RWPE2 (cell line): Measurements from ENCODE around the gene KIAA1217.

Experiments used
- ATAC-seq: fragments of 200-7000 bp; cut with Tn5 transposase; 3 replicates; pipeline ENCODE4 v1.9.1; 2021; ENCODE audit warnings: low read depth
- DNase-seq: peaks from one replicate; pipeline ENCODE4 v3.0.0-alpha.2; 2020; ENCODE audit warnings: low spot score
- H3K27ac ChIP-seq: fragments of 450-650 bp; 2 replicates; pipeline ENCODE4 v1.5.1; 2017; ENCODE audit warnings: mild to moderate bottlenecking; ENCODE audit not compliant: poor library complexity, severe bottlenecking
- H3K27me3 ChIP-seq: fragments of 250-450 bp; sonication (Bioruptor Pico); 2 replicates; pipeline ENCODE4 v1.5.1; 2021; ENCODE audit warnings: mild to moderate bottlenecking, moderate library complexity; ENCODE audit not compliant: insufficient read depth, poor library complexity, severe bottlenecking
- H3K36me3 ChIP-seq: fragments of 250-450 bp; sonication (Bioruptor Pico); 2 replicates; pipeline ENCODE4 v1.5.1; 2020; ENCODE audit warnings: low read depth, mild to moderate bottlenecking, moderate library complexity
- H3K4me1 ChIP-seq: fragments of 250-450 bp; sonication (Bioruptor Pico); 2 replicates; pipeline ENCODE4 v1.5.1; 2021; ENCODE audit warnings: mild to moderate bottlenecking, moderate library complexity; ENCODE audit not compliant: insufficient read depth, poor library complexity, severe bottlenecking
- H3K4me3 ChIP-seq: fragments of 250-450 bp; sonication (Bioruptor Pico); 2 replicates; pipeline ENCODE4 v1.5.1; 2021; ENCODE audit warnings: mild to moderate bottlenecking, moderate library complexity; ENCODE audit not compliant: severe bottlenecking
- H3K9me3 ChIP-seq: fragments of 250-450 bp; sonication (Bioruptor Pico); 2 replicates; pipeline ENCODE4 v1.5.1; 2021; ENCODE audit warnings: mild to moderate bottlenecking, moderate library complexity; ENCODE audit not compliant: severe bottlenecking
- TF ChIP-seq, protein P1 (sequence below): fragments of 450-650 bp; IDR thresholded peaks from one replicate; pipeline ENCODE4 v1.5.1; 2017; ENCODE audit warnings: mild to moderate bottlenecking, moderate library complexity; ENCODE audit not compliant: poor library complexity, severe bottlenecking

The KIAA1217 gene

DNA sequence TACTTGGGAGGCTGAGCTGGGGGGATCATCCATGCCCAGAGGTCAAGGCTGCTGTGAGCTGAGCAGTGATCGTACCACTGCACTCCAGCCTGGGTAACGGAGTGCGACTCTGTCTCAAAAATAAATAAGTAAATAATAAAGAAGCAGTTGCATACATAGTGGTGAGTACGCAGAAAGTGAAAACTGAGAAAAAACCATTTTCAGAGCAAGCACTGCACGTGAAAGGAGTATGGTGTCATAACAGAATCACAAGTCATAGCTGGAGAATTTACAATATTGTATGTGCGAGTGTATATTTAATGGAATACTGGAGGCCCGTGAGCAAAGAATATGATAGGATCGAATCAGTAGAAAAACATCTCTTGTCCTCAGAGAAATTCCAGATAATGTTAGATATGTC lies 22.3 kb downstream of the KIAA1217 start:
- no peaks in the 10 kb centered on the region for H3K36me3 ChIP-seq
- H3K27me3 ChIP-seq: no peaks in the 10 kb centered on the region
- no peaks in the 10 kb centered on the region for H3K9me3 ChIP-seq
- ATAC-seq (no peak), DNase-seq (no peak)
- no peak overlapping the region for H3K4me3 ChIP-seq
- no peak overlapping the region for H3K27ac ChIP-seq
- TF ChIP-seq, protein P1, sequence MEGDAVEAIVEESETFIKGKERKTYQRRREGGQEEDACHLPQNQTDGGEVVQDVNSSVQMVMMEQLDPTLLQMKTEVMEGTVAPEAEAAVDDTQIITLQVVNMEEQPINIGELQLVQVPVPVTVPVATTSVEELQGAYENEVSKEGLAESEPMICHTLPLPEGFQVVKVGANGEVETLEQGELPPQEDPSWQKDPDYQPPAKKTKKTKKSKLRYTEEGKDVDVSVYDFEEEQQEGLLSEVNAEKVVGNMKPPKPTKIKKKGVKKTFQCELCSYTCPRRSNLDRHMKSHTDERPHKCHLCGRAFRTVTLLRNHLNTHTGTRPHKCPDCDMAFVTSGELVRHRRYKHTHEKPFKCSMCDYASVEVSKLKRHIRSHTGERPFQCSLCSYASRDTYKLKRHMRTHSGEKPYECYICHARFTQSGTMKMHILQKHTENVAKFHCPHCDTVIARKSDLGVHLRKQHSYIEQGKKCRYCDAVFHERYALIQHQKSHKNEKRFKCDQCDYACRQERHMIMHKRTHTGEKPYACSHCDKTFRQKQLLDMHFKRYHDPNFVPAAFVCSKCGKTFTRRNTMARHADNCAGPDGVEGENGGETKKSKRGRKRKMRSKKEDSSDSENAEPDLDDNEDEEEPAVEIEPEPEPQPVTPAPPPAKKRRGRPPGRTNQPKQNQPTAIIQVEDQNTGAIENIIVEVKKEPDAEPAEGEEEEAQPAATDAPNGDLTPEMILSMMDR: no peak
- no peaks in the 10 kb centered on the region for H3K4me1 ChIP-seq

DNA sequence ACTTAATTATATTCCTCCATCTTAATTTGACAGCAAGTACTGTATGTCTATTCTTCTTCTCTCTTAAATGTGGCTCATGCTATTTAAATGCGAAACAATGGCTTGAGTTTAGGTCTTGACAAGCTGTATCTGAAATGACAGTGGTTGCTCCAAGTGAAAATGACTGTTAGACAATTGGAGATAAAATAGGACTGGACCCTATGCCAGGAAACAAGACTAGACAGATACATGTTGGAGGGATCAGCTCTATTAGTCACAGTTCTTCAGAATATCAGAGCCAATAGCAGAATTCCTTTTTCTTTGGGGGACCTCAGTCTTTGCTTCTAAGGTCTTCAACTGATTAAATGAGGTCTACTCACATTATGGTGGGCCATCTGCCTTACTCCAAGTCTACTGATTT lies 25.8 kb downstream of the KIAA1217 start:
- TF ChIP-seq, protein P1: no peak
- Histone ChIP-seq H3K4me3 (no peak overlapping the region), H3K27ac (no peak overlapping the region), H3K4me1 (peaks cover 9% of the 10 kb centered on the region), H3K9me3 (no peaks in the 10 kb centered on the region), H3K27me3 (no peaks in the 10 kb centered on the region), H3K36me3 (no peaks in the 10 kb centered on the region)
- DNase-seq: no peak
- no peak for ATAC-seq

DNA sequence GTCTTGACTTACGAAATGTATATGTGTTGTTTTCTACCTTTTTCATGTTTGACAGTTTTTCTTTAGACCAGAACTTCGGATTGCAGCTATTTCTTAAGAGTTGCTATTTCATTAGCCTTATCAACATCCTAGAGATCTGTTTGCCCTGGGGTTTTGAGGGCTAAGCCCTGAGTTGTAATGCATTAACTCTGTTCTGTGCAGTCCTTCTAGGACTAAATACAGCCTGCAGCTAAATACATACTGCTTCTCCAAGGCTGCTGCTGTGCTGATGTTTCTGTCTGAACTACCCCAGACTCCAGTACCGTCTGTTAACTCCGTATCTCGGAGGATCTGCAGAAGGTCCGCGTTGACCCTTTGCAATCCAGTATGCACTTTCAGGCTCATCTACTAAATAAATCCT lies 26.5 kb downstream of the KIAA1217 start:
- TF ChIP-seq, protein P1: no peak
- H3K27ac ChIP-seq: no peak overlapping the region
- no peaks in the 10 kb centered on the region for H3K36me3 ChIP-seq
- H3K4me1 ChIP-seq: peaks cover 13% of the 10 kb centered on the region
- no peaks in the 10 kb centered on the region for H3K27me3 ChIP-seq
- DNase-seq (no peak), ATAC-seq (no peak)
- H3K9me3 ChIP-seq: no peaks in the 10 kb centered on the region
- no peak overlapping the region for H3K4me3 ChIP-seq

DNA sequence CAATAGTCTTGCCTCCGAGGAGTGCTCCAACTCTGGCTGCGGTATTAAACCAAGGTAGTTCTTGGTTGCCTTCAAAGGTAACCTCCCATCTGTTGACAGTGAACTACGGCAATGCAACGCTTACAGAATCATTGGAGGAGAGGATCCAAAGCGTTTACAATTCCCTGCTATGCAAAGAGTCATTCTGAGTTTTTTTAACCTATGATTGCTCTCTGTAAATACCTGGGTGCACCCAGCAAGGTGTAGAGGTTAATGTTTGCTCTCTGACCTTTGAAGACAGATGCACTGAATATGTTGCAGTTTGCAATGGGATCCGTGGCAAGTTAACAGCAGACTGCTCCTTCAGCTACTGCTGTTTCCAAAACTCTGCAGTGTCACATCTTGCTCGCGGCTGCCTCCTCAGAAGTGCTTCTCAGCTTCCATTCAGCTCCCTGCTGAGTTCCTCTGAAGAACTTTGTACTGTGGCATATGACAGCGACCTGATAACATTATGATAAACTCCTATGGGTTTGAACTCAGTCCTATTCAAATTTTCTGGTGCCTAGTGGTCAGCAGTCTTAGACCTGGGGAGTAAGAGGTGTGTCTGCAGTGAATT lies 29.0 kb downstream of the KIAA1217 start:
- Histone ChIP-seq H3K27me3 (no peaks in the 10 kb centered on the region), H3K27ac (no peak overlapping the region), H3K36me3 (no peaks in the 10 kb centered on the region), H3K9me3 (no peaks in the 10 kb centered on the region), H3K4me1 (peaks cover 14% of the 10 kb centered on the region), H3K4me3 (no peak overlapping the region)
- TF ChIP-seq, protein P1: no peak
- ATAC-seq (no peak), DNase-seq (no peak)

GRCh38 chr10:24238519-24239247 lies 29.7 kb downstream of the KIAA1217 start:
- Histone ChIP-seq H3K4me3 (peak overlapping the region; percentile 34), H3K9me3 (no peaks in the 10 kb centered on the region), H3K27ac (peak overlapping the region; percentile 25), H3K36me3 (no peaks in the 10 kb centered on the region), H3K27me3 (no peaks in the 10 kb centered on the region), H3K4me1 (peaks cover 14% of the 10 kb centered on the region)
- TF ChIP-seq, protein P1: no peak
- no peak for DNase-seq
- ATAC-seq: peak; percentile 84
